CD14-positive monocyte (primary cell): ENCODE results near the gene ZNF326. TPM values are rescaled to one million over a fixed set of nuclear protein-coding genes. Genes with fewer than 3 reads are reported as not detected.

Experiments used
- DNase-seq, 3 donors: peaks; one replicate each; pipeline ENCODE4 v3.0.0-alpha.2; 2011 to 2022
- H2AFZ ChIP-seq: 2 replicates; pipeline ENCODE4 v1.6.0; 2012; ENCODE audit warnings: mild to moderate bottlenecking, low read depth, low read length, inconsistent platforms; ENCODE audit not compliant: insufficient read depth, poor library complexity, severe bottlenecking
- H3K27ac ChIP-seq, 2 donors: 1 replicate in 1 of 2; 2 replicates in 1 of 2; pipeline ENCODE4 v1.5.1; 2012 to 2013; ENCODE audit warnings: low read length in 2 of 2, control low read depth in 1 of 2, inconsistent platforms in 1 of 2, low read depth in 1 of 2, mild to moderate bottlenecking in 1 of 2
- H3K27me3 ChIP-seq, 2 donors: one replicate each; pipeline versions ENCODE4 v1.6.0 to v1.6.1; 2011 to 2013; ENCODE audit warnings: low read length in 2 of 2; ENCODE audit not compliant: control insufficient read depth in 2 of 2, insufficient read depth in 2 of 2
- H3K36me3 ChIP-seq, 2 donors: replicated peaks in 1 of 2; 1 replicate in 1 of 2; 2 replicates in 1 of 2; pipeline versions ENCODE4 v1.5.1 to v1.6.1; 2012 to 2013; ENCODE audit warnings: low read length in 2 of 2, control low read depth in 1 of 2, inconsistent platforms in 1 of 2, mild to moderate bottlenecking in 1 of 2; ENCODE audit not compliant: insufficient read depth in 2 of 2, control insufficient read depth in 1 of 2
- H3K4me1 ChIP-seq, 2 donors: 1 replicate in 1 of 2; 2 replicates in 1 of 2; pipeline versions ENCODE4 v1.5.1 to v1.6.1; 2012 to 2013; ENCODE audit warnings: low read length in 2 of 2, control low read depth in 1 of 2, inconsistent platforms in 1 of 2, mild to moderate bottlenecking in 1 of 2, moderate library complexity in 1 of 2; ENCODE audit not compliant: insufficient read depth in 2 of 2, control insufficient read depth in 1 of 2
- H3K4me2 ChIP-seq: replicated peaks from 2 replicates; pipeline ENCODE3; 2012; ENCODE audit warnings: low read length, moderate library complexity, mild to moderate bottlenecking; ENCODE audit not compliant: poor library complexity, severe bottlenecking; ENCODE audit errors: extremely low read depth
- H3K4me3 ChIP-seq, 3 experiments: fragments of 200-600 bp in 1 of 3; sonication (generic) in 1 of 3; replicated peaks in 1 of 3; 1 replicate in 2 of 3; 2 replicates in 1 of 3; pipeline ENCODE4 v1.5.1; 2011 to 2013; ENCODE audit warnings: low read length in 3 of 3, mild to moderate bottlenecking in 3 of 3, control low read depth in 2 of 3, low read depth in 2 of 3, inconsistent platforms in 1 of 3, moderate library complexity in 1 of 3
- H3K79me2 ChIP-seq: 2 replicates; pipeline ENCODE4 v1.6.0; 2012; ENCODE audit warnings: mild to moderate bottlenecking, control low read depth, inconsistent platforms, low read length, moderate library complexity; ENCODE audit not compliant: insufficient read depth
- H3K9ac ChIP-seq: 2 replicates; pipeline ENCODE4 v1.6.0; 2017; ENCODE audit warnings: low read length, mild to moderate bottlenecking; ENCODE audit not compliant: insufficient read depth, poor library complexity, severe bottlenecking
- H3K9me3 ChIP-seq, 2 donors: replicated peaks in 1 of 2; 1 replicate in 1 of 2; 2 replicates in 1 of 2; pipeline versions ENCODE4 v1.5.1 to v1.6.1; 2012 to 2013; ENCODE audit warnings: low read length in 2 of 2, control low read depth in 1 of 2; ENCODE audit not compliant: control insufficient read depth in 1 of 2, insufficient read depth in 1 of 2
- H4K20me1 ChIP-seq: 2 replicates; pipeline ENCODE4 v1.6.0; 2012; ENCODE audit warnings: mild to moderate bottlenecking, low read length, control low read depth, moderate library complexity; ENCODE audit not compliant: insufficient read depth
- H3K27ac Mint-ChIP-seq, 7 donors: one replicate each; pipeline ENCODE4 v1.8.0; 2020; ENCODE audit warnings: mild to moderate bottlenecking in 7 of 7, mixed read lengths in 7 of 7, moderate library complexity in 6 of 7, inconsistent platforms in 2 of 7
- H3K27me3 Mint-ChIP-seq, 3 donors: one replicate each; pipeline ENCODE4 v1.8.0; 2021 to 2022; ENCODE audit warnings: low read depth in 3 of 3, mild to moderate bottlenecking in 3 of 3, mixed read lengths in 3 of 3, moderate library complexity in 3 of 3, inconsistent platforms in 1 of 3
- H3K36me3 Mint-ChIP-seq, 2 donors: one replicate each; pipeline ENCODE4 v1.8.0; 2020; ENCODE audit warnings: mixed read lengths in 2 of 2, inconsistent platforms in 1 of 2, mild to moderate bottlenecking in 1 of 2
- H3K4me1 Mint-ChIP-seq: one replicate; pipeline ENCODE4 v1.8.0; 2020; ENCODE audit warnings: mild to moderate bottlenecking, mixed read lengths
- H3K4me3 Mint-ChIP-seq, 2 donors: one replicate each; pipeline ENCODE4 v1.8.0; 2020; ENCODE audit warnings: mild to moderate bottlenecking in 2 of 2, mixed read lengths in 2 of 2, moderate library complexity in 1 of 2
- H3K9me3 Mint-ChIP-seq, 7 donors: one replicate each; pipeline ENCODE4 v1.8.0; 2020 to 2022; ENCODE audit warnings: mixed read lengths in 7 of 7, mild to moderate bottlenecking in 6 of 7, moderate library complexity in 6 of 7, inconsistent platforms in 2 of 7
- CTCF ChIP-seq: fragments of 200-600 bp; IDR thresholded peaks from one replicate; pipeline ENCODE4 v1.8.0; 2022; ENCODE audit warnings: antibody characterized with exemption, mild to moderate bottlenecking
- WGBS: methylation state at CpG from one replicate; pipeline ENCODE4 v1.1.5; 2013; ENCODE audit warnings: missing lambda C conversion rate; ENCODE audit not compliant: insufficient coverage; 5-methylcytosine and 5-hydroxymethylcytosine counted together
- intact Hi-C, 2 donors: fragments of 100-400 bp; cut with micrococcal nuclease; formaldehyde crosslinking; loops; one replicate each; pipeline versions ENCODE4 v1.15.0 to v1.15.1; 2023
- polyA plus RNA-seq, 3 donors: library from polyadenylated mRNA; depleted of rRNA in 1 of 3; unstranded in 2 of 3; stranded (reverse) in 1 of 3; fragments of 300-500 nt in 2 of 3; fragments of >200 nt in 1 of 3; fragmentation: Illumina TruSeq in 2 of 3; gene quantifications; 1 replicate in 2 of 3; 2 replicates in 1 of 3; pipeline ENCODE4 v1.2.3, GENCODE V29; 2012 to 2021

Gene ZNF326
- polyA plus RNA-seq, 3 donors = 3.8 to 5.0 (median 4.5) TPM

- Mint-ChIP-seq H3K4me3 (no peak overlapping the region), H3K27me3 (peaks cover 0 to 4% (median 0%) of the 10 kb centered on the region in 3 donors), H3K27ac (peak overlapping the region in 1 of 7 donors; percentile 41), H3K4me1 (peaks cover 13% of the 10 kb centered on the region), H3K36me3 (peaks cover 0 to 2% of the 10 kb centered on the region in 2 donors), H3K9me3 (peaks cover 0 to 3% (median 0%) of the 10 kb centered on the region in 7 donors)
- no peak overlapping the region for H2AFZ ChIP-seq
- intact Hi-C loops = no loop called here
- H3K36me3 ChIP-seq = no peaks in the 10 kb centered on the region
- no peak overlapping the region for H3K4me2 ChIP-seq
- no peaks in the 10 kb centered on the region for H3K79me2 ChIP-seq
- H3K27me3 ChIP-seq = no peaks in the 10 kb centered on the region
- H3K27ac ChIP-seq = no peak overlapping the region
- H4K20me1 ChIP-seq = no peaks in the 10 kb centered on the region
- no peaks in the 10 kb centered on the region for H3K9me3 ChIP-seq
- no CpG with 5 or more reads among the region's 5 CpGs for WGBS
- H3K9ac ChIP-seq = no peak overlapping the region
- TF ChIP-seq CTCF = no peak
- peak in 1 of 3 donors; percentile 13 for DNase-seq
- peaks cover 6 to 9% of the 10 kb centered on the region in 2 donors for H3K4me1 ChIP-seq
- H3K4me3 ChIP-seq = no peak overlapping the region
Measured at GRCh38 chr1:89951766-89952604, 42.9 kb upstream of the ZNF326 start.

GRCh38 chr1:89952605-89953130, 42.2 kb upstream of the ZNF326 start:
- H3K27me3 Mint-ChIP-seq = peaks cover 0 to 2% (median 0%) of the 10 kb centered on the region in 3 donors
- H3K4me2 ChIP-seq = no peak overlapping the region
- peaks cover 0 to 2% (median 0%) of the 10 kb centered on the region in 7 donors for H3K9me3 Mint-ChIP-seq
- no peak overlapping the region for H3K27ac ChIP-seq
- TF ChIP-seq CTCF = no peak
- H2AFZ ChIP-seq = no peak overlapping the region
- DNase-seq = no peak
- no peak overlapping the region for H3K4me3 Mint-ChIP-seq
- peaks cover 18% of the 10 kb centered on the region for H3K4me1 Mint-ChIP-seq
- WGBS = no CpG with 5 or more reads among the region's 2 CpGs
- H3K4me1 ChIP-seq = peaks cover 7 to 10% of the 10 kb centered on the region in 2 donors
- no peak overlapping the region for H3K9ac ChIP-seq
- no peaks in the 10 kb centered on the region for H3K9me3 ChIP-seq
- no peak overlapping the region for H3K4me3 ChIP-seq
- no peaks in the 10 kb centered on the region for H3K36me3 ChIP-seq
- no peaks in the 10 kb centered on the region for H3K27me3 ChIP-seq
- no peaks in the 10 kb centered on the region for H3K79me2 ChIP-seq
- peak overlapping the region in 1 of 7 donors; percentile 25 for H3K27ac Mint-ChIP-seq
- intact Hi-C loops = no loop called here
- H4K20me1 ChIP-seq = no peaks in the 10 kb centered on the region
- H3K36me3 Mint-ChIP-seq = peaks cover 0 to 2% of the 10 kb centered on the region in 2 donors
